Heart right ventricle (tissue), 16 donors: ENCODE results near the gene HSPBP1. TPM values are rescaled to one million over a fixed set of nuclear protein-coding genes. Genes with fewer than 3 reads are reported as not detected.

Experiments used
- ATAC-seq, 8 donors: fragments of 200-7000 bp; cut with Tn5 transposase; one replicate each; pipeline ENCODE4 v1.9.1; 2020; ENCODE audit warnings: mild to moderate bottlenecking in 8 of 8, moderate library complexity in 8 of 8, moderate number of reproducible peaks in 1 of 8
- DNase-seq, 2 donors: peaks; one replicate each; pipeline ENCODE4 v3.0.0-alpha.2; 2020
- H3K27ac ChIP-seq, 10 donors: fragments of 200-600 bp; sonication (generic) in 2 of 10; one replicate each; pipeline versions ENCODE4 v1.5.0 to v1.8.0; 2020 to 2022; ENCODE audit warnings: mild to moderate bottlenecking in 3 of 10
- H3K27me3 ChIP-seq, 7 donors: fragments of 200-600 bp; one replicate each; pipeline ENCODE4 v1.8.0; 2021 to 2022; ENCODE audit warnings: mild to moderate bottlenecking in 2 of 7
- H3K36me3 ChIP-seq, 9 donors: fragments of 200-600 bp; sonication (generic) in 1 of 9; one replicate each; pipeline versions ENCODE4 v1.5.0 to v1.8.0; 2020 to 2022; ENCODE audit warnings: mild to moderate bottlenecking in 2 of 9
- H3K4me1 ChIP-seq, 9 donors: fragments of 200-600 bp; sonication (generic) in 1 of 9; one replicate each; pipeline versions ENCODE4 v1.5.0 to v1.8.0; 2020 to 2022; ENCODE audit warnings: mild to moderate bottlenecking in 4 of 9
- H3K4me3 ChIP-seq, 10 donors: fragments of 200-600 bp; sonication (generic) in 2 of 10; one replicate each; pipeline versions ENCODE4 v1.5.0 to v1.8.0; 2020 to 2022; ENCODE audit warnings: mild to moderate bottlenecking in 7 of 10, moderate library complexity in 2 of 10
- H3K9me3 ChIP-seq, 11 donors: fragments of 200-600 bp in 10 of 11; sonication (generic) in 2 of 11; one replicate each; pipeline versions ENCODE4 v1.5.0 to v1.8.0; 2013 to 2022; ENCODE audit warnings: mild to moderate bottlenecking in 2 of 11, control low read depth in 1 of 11, moderate library complexity in 1 of 11
- WGBS, 2 donors: extraction: QIAGEN DNeasy Blood & Tissue Kit; methylation state at CpG; one replicate each; pipeline ENCODE4 v1.1.7; 2013; ENCODE audit warnings: inconsistent platforms in 1 of 2; 5-methylcytosine and 5-hydroxymethylcytosine counted together
- intact Hi-C, 10 donors: fragments of 100-400 bp; cut with DNase I; formaldehyde crosslinking; loops; one replicate each; pipeline versions ENCODE4 v1.11.1 to v1.14.2; 2022
- polyA plus RNA-seq, 2 donors: library from polyadenylated mRNA; stranded (reverse); fragments of 200-250 nt; gene quantifications; one replicate each; pipeline ENCODE4 v1.2.3, GENCODE V29; 2013
- total RNA-seq, 10 donors: library from RNA; stranded (reverse); fragmentation: NEBNext Ultra II Directional in 3 of 10; extraction: Animal tissue kit (Norgen Biotek cat#: 25700) in 3 of 10; gene quantifications; one replicate each; pipeline versions ENCODE4 v1.2.1 to v1.2.4, GENCODE V29; 2021 to 2023
- TF ChIP-seq, protein P1 (sequence below), 9 donors: fragments of 200-600 bp; sonication (generic) in 2 of 9; IDR thresholded peaks; one replicate each; pipeline versions ENCODE4 v1.5.0 to v1.8.0; 2021 to 2022; ENCODE audit warnings: antibody characterized with exemption in 9 of 9, mild to moderate bottlenecking in 5 of 9, moderate library complexity in 1 of 9
- donor health status: Arrhythmogenic right ventricular cardiomyopathy.
- donor health status: ischemic (EF 13 %, LVEDD 7.1; RV severe dilation, severe dysfunction).
- donor health status: healthy with polysubstance abuse.
- donor health status: DM: no; HTN: yes; CAD: no.
- donor health status: DM: no; HTN: no; CAD: no.
- donor health status: ischemic (EF 25% LVEDD 6.9; RV normal size, moderate dysfunction).
- donor health status: ischemic (EF 25% LVEDD 5.7; RV mildly dilated, moderate dysfunction).
- donor health status: healthy.
- donor health status: DM: yes; HTN: yes; CAD: no.
- donor health status: Ischemic cardiomyopathy.
- donor health status: ischemic (EF 35%, LVEDD 5.7; RV mildly dilated, moderate dysfunction).
- donor health status: nonischemic (EF 11% LVEDD 7.7; RV severe dilation, severe dysfunction).
- donor health status: DM: yes; HTN: yes; CAD: no.
- donor health status: PGD.
- donor health status: ischemic (EF 29% LVEDD 5.4; RV normal size, mild dysfunction).
- donor health status: nonischemic (EF 23%, LVEDD 6.1; RV moderate dilation, normal function).

HSPBP1 gene
- total and polyA plus RNA-seq, 12 donors = 26.7 to 83.7 (median 32.6) TPM

DNA sequence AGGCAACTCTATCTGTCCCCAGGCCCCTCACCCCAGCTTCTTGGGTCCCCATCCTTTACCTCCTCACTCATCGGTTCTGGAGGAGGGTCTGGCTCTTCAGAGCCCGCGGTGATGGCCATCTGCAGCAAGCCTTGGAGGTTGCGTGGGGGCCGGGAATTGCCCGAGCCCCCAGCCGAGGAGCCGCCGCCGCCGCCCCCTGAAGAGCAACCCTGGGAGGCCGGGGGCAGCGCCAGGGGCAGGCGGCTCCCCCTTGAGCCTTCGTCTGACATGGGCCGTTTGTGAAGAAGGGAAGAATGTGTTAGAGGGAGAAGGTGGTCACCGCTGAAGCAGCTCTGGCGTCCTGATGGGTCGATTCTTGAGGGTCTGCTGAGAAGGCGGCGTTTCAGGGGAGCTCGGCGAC is 570 bp downstream of the HSPBP1 start:
- ATAC-seq (no peak), DNase-seq (no peak)
- Histone ChIP-seq H3K9me3 (no peaks in the 10 kb centered on the region), H3K4me1 (peaks cover 6 to 31% (median 11%) of the 10 kb centered on the region in 9 donors), H3K27ac (peak overlapping the region in 9 of 10 donors; percentile 75 to 91 (median 85)), H3K4me3 (peak overlapping the region; percentile 48 to 84 (median 78)), H3K36me3 (peaks cover 0 to 40% (median 5%) of the 10 kb centered on the region in 9 donors), H3K27me3 (peaks cover 0 to 11% (median 0%) of the 10 kb centered on the region in 7 donors)
- WGBS, 2 donors = 8 to 15% methylated on average over 23 of the region's 23 CpGs
- TF ChIP-seq, protein P1, sequence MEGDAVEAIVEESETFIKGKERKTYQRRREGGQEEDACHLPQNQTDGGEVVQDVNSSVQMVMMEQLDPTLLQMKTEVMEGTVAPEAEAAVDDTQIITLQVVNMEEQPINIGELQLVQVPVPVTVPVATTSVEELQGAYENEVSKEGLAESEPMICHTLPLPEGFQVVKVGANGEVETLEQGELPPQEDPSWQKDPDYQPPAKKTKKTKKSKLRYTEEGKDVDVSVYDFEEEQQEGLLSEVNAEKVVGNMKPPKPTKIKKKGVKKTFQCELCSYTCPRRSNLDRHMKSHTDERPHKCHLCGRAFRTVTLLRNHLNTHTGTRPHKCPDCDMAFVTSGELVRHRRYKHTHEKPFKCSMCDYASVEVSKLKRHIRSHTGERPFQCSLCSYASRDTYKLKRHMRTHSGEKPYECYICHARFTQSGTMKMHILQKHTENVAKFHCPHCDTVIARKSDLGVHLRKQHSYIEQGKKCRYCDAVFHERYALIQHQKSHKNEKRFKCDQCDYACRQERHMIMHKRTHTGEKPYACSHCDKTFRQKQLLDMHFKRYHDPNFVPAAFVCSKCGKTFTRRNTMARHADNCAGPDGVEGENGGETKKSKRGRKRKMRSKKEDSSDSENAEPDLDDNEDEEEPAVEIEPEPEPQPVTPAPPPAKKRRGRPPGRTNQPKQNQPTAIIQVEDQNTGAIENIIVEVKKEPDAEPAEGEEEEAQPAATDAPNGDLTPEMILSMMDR (IDR thresholded peaks at IDR 0.05) = no peak
- intact Hi-C loops = no loop called here

DNA sequence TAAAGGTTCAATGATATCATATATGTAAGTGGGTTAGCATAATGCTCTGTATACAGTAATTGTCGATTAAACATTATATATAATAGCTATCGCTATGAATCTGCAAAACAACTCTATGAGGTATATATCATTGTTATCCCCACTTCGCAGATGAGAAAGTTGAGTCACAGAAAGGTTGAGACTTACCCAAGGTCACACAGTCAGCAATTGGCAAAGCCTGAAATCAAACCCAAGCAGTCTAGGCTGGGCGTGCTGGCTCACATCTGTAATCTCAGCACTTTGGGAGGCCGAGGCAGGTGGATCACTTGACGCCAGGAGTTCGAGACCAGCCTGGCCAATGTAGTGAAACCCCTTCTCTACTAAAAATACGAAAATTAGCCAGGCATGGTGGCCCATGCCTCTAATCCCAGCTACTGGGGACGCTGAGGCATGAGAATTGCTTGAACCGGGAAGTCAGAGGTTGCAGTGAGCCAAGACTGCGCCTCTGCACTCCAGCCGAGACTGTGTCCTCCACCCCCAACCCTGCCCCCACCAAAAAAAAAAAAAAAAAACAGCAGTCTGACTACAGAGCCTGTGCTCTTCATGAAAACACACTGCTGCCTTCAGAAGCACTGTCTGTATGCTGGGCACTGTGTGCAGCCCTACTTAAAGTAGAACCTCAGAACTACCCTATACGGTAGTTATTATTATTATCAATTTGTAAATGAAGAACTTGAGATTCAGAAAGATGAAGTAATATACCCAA is 1.3 kb downstream of the HSPBP1 start:
- H3K4me1 ChIP-seq = peaks cover 6 to 31% (median 11%) of the 10 kb centered on the region in 9 donors
- intact Hi-C loops = no loop called here
- no peak overlapping the region for H3K27ac ChIP-seq
- peak overlapping the region in 3 of 10 donors; percentile 60 to 79 (median 76) for H3K4me3 ChIP-seq
- peaks cover 0 to 48% (median 5%) of the 10 kb centered on the region in 9 donors for H3K36me3 ChIP-seq
- peaks cover 0 to 3% (median 0%) of the 10 kb centered on the region in 7 donors for H3K27me3 ChIP-seq
- TF ChIP-seq, protein P1 (IDR thresholded peaks at IDR 0.05) = no peak
- ATAC-seq = no peak
- H3K9me3 ChIP-seq = no peaks in the 10 kb centered on the region
- no peak for DNase-seq
- 75 to 86% methylated on average over 13 of the region's 13 CpGs for WGBS, 2 donors

DNA sequence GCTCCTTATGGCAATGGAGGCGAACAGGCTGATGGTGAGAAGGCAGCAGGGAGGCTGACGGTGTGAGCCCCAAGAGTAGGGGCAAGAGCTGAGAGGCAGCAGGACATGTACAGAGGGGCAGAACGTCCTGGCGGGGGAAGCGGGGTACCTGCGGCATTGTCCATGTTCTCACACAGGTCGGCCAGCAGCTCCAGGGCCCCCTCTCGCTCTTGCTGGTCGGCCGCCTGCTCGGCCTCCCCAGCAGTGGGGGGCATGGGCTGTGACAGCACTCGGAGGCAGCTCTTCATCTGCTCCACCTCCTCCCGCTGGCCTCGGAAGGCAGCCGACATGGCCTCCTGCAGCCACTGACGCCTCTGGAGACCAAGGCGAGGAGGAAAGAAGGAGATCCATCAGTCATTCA is 2.4 kb downstream of the HSPBP1 start:
- TF ChIP-seq, protein P1 (IDR thresholded peaks at IDR 0.05) = no peak
- intact Hi-C loops = no loop called here
- no peaks in the 10 kb centered on the region for H3K9me3 ChIP-seq
- DNase-seq (no peak), ATAC-seq (no peak)
- H3K27me3 ChIP-seq = no peaks in the 10 kb centered on the region
- peak overlapping the region in 1 of 10 donors; percentile 8 for H3K27ac ChIP-seq
- H3K4me1 ChIP-seq = peaks cover 6 to 31% (median 11%) of the 10 kb centered on the region in 9 donors
- peaks cover 0 to 58% (median 5%) of the 10 kb centered on the region in 9 donors for H3K36me3 ChIP-seq
- no peak overlapping the region for H3K4me3 ChIP-seq
- 85 to 89% methylated on average over 17 of the region's 17 CpGs for WGBS, 2 donors

DNA sequence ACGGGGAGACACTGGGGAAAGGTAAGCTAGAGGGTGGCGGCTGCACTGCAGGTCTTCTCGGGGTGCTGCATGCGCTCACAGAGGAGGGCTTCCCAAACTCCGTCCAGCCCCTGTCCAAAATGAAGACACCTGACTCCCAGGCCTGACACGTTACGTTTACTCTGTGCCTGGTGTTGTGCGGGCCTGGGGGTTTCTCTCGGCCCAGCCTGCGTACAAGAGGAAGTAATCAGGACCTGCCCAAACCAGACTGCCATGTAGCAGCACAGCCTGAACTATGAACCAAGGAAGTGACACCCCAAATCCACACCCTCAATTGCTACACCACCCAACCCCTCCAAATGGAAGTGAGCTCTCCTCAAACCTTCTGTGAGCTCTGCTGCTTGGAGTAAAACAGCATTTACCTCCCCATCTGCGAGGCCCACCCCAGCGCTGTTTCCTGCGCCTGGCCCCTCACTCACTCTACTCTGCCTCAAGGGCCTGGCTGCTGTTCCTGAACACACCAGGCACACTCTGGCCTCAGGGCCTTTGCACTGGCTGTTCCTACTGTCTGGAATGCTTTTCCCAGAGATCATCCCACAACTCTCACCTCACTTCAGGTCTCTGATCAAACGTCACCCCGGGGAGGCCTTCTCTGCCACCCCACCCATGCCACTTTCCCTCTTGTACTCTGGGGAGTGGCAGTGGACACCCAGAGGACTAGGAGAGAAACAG is 3.0 kb downstream of the HSPBP1 start:
- H3K4me1 ChIP-seq = peaks cover 6 to 31% (median 11%) of the 10 kb centered on the region in 9 donors
- H3K27ac ChIP-seq = peak overlapping the region in 1 of 10 donors; percentile 8
- intact Hi-C loops = no loop called here
- ATAC-seq (no peak), DNase-seq (no peak)
- WGBS, 2 donors = 91 to 93% methylated on average over 15 of the region's 15 CpGs
- H3K27me3 ChIP-seq = no peaks in the 10 kb centered on the region
- TF ChIP-seq, protein P1 (IDR thresholded peaks at IDR 0.05) = no peak
- H3K36me3 ChIP-seq = peaks cover 0 to 64% (median 5%) of the 10 kb centered on the region in 9 donors
- H3K4me3 ChIP-seq = no peak overlapping the region
- H3K9me3 ChIP-seq = no peaks in the 10 kb centered on the region
